ENCODE measurements around the gene ELF4. TPM values are rescaled to one million over a fixed set of nuclear protein-coding genes. Genes with fewer than 3 reads are reported as not detected.

The ELF4 gene
- total and polyA plus RNA-seq, 10 of the 15 experiments (the other 5 are each of a cell fraction or from before 2014, with no cell fraction given): 4.0 to 36.7 (median 22.6) TPM

- ATAC-seq: peak; percentile 67
- CTCF ChIA-PET: interaction anchor here (0.8 to 6.4 kb wide), 10 partner anchors 11 to 60 kb away, joined by 3 to 75 read pairs (median 5); no protein-coding TSS in a partner anchor
- DNase-seq (ENCODE audit: low read depth, low spot score): no peak
These were observed 10.0 kb upstream of the ELF4 start for GRCh38 chrX:130120321-130120731.

More at GRCh38 chrX:130120321-130120731, 10.0 kb upstream of the ELF4 start:
- H4K20me1 ChIP-seq (ENCODE audit: control insufficient read depth, insufficient read depth): no peaks in the 10 kb centered on the region
- SMC1A ChIA-PET (ENCODE audit: uncharacterized antibody, unreplicated experiment): interaction anchor here (1.0 to 5.3 kb wide), 5 partner anchors 12 to 56 kb away, joined by 3 to 68 read pairs (median 4); no protein-coding TSS in a partner anchor
- no peak for FAIRE-seq
- H3K9ac ChIP-seq (ENCODE audit: control insufficient read depth, insufficient read depth, low read length): no peak overlapping the region; the same call in none of the 2 replicates
- POLR2A ChIA-PET: interaction anchor here (0.6 to 3.7 kb wide), 5 partner anchors 12 to 50 kb away, joined by 4 to 23 read pairs (median 10); no protein-coding TSS in a partner anchor
- H2AFZ ChIP-seq (ENCODE audit: control insufficient read depth, low read depth, low read length): peak overlapping the region; percentile 61; the same call in 1 of the 2 replicates
- peak overlapping the region; percentile 53; the same call in 1 of the 2 replicates for H3K4me3 ChIP-seq
- peak overlapping the region; percentile 65 for H3K27ac ChIP-seq (ENCODE audit: control insufficient read depth, insufficient read depth)
- H3K4me2 ChIP-seq (ENCODE audit: control insufficient read depth, insufficient read depth): peak overlapping the region; percentile 83
- intact Hi-C loops (cut with micrococcal nuclease; ENCODE audit: unreplicated experiment): loop anchor here (1.0 to 5.0 kb wide), 2 partner anchors 38 to 52 kb away; partner anchors contain the start of gene RAB33A
- no peaks in the 10 kb centered on the region for H3K27me3 ChIP-seq (replicated peaks in 1 of 2; ENCODE audit: control insufficient read depth in 2 of 2, insufficient read depth in 2 of 2, low read length in 1 of 2)
- H3K36me3 ChIP-seq (ENCODE audit: control insufficient read depth in 2 of 2, insufficient read depth in 2 of 2, low read length in 1 of 2): no peaks in the 10 kb centered on the region
- TF ChIP-seq E2F4 (IDR thresholded peaks at IDR 0.05; ENCODE audit: low read depth, low read length) (no peak), CREM (IDR thresholded peaks at IDR 0.05; ENCODE audit: low read depth) (no peak), NR2F1 (conservative IDR thresholded peaks at IDR 0.05) (no peak), RUNX3 (IDR thresholded peaks at IDR 0.05; ENCODE audit: low read length) (no peak), CHD1 (IDR thresholded peaks at IDR 0.05; ENCODE audit: low read depth, low read length) (no peak), RAD21 (IDR thresholded peaks at IDR 0.05; ENCODE audit: insufficient read depth, low read depth, low read length) (peak; percentile 44; the same call in 1 of the 2 replicates), TCF3 (IDR thresholded peaks at IDR 0.05; ENCODE audit: borderline replicate concordance, insufficient read depth, low read depth, low read length) (no peak), ASH2L (IDR thresholded peaks at IDR 0.05; ENCODE audit: borderline replicate concordance, low read depth) (no peak), DPF2 (IDR thresholded peaks at IDR 0.05) (no peak), ZNF274 (IDR thresholded peaks at IDR 0.05; ENCODE audit: insufficient read depth, insufficient read length) (no peak), FOXK2 (IDR thresholded peaks at IDR 0.05) (no peak), TAF1 (IDR thresholded peaks at IDR 0.05; ENCODE audit: borderline replicate concordance, low read depth, low read length) (no peak), TARDBP (IDR thresholded peaks at IDR 0.05; ENCODE audit: borderline replicate concordance) (no peak), ESRRA (IDR thresholded peaks at IDR 0.05; ENCODE audit: low read length) (no peak), EED (IDR thresholded peaks at IDR 0.05; ENCODE audit: low read depth) (no peak), TBL1XR1 (IDR thresholded peaks at IDR 0.05; ENCODE audit: low read depth, low read length) (no peak)
- TF ChIP-seq, protein P1, sequence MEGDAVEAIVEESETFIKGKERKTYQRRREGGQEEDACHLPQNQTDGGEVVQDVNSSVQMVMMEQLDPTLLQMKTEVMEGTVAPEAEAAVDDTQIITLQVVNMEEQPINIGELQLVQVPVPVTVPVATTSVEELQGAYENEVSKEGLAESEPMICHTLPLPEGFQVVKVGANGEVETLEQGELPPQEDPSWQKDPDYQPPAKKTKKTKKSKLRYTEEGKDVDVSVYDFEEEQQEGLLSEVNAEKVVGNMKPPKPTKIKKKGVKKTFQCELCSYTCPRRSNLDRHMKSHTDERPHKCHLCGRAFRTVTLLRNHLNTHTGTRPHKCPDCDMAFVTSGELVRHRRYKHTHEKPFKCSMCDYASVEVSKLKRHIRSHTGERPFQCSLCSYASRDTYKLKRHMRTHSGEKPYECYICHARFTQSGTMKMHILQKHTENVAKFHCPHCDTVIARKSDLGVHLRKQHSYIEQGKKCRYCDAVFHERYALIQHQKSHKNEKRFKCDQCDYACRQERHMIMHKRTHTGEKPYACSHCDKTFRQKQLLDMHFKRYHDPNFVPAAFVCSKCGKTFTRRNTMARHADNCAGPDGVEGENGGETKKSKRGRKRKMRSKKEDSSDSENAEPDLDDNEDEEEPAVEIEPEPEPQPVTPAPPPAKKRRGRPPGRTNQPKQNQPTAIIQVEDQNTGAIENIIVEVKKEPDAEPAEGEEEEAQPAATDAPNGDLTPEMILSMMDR (IDR thresholded peaks at IDR 0.05 in 2 of 3, conservative IDR thresholded peaks at IDR 0.05 in 1 of 3; ENCODE audit: control insufficient read depth in 2 of 3, extremely low read depth in 1 of 3, insufficient read depth in 1 of 3, low read depth in 3 of 3, low read length in 3 of 3): 0 out of 6 replicates have a peak, but pooled peaks of 1 of the 3 experiments have one; percentile 14
- RAD21 ChIA-PET (ENCODE audit: unreplicated experiment): interaction anchor here (1.0 to 5.6 kb wide), 11 partner anchors 12 to 72 kb away, joined by 3 to 75 read pairs (median 6); no protein-coding TSS in a partner anchor
- H3K79me2 ChIP-seq (ENCODE audit: control insufficient read depth, insufficient read depth, low read length): no peaks in the 10 kb centered on the region
- H3K9me3 ChIP-seq (replicated peaks; ENCODE audit: control insufficient read depth, insufficient read depth, low read length): no peaks in the 10 kb centered on the region
- peaks cover 30% of the 10 kb centered on the region for H3K4me1 ChIP-seq (ENCODE audit: control insufficient read depth, insufficient read depth, low read length)
- in situ Hi-C loops (cut with MboI): no loop called here
- BruUV-seq (replicated peaks): no TSS peak
- 17% methylated on average over 28 of the region's 28 CpGs for WGBS (ENCODE audit: insufficient coverage, insufficient replicate concordance, low lambda C conversion rate, missing lambda C conversion rate)

All from GM12878 (cell line).